HG03039 (cell line): ENCODE results near the gene MTMR8.
"Not testable (repeated sequence)": the region's sequence is repeated elsewhere in the genome, so short reads cannot be mapped to it uniquely, and the experiment has no call there.

Source experiments
- ATAC-seq: cut with Tn5 transposase; IDR thresholded peaks from one replicate; pipeline ENCODE4 v1.9.1; 2021; ENCODE audit warnings: mild to moderate bottlenecking, moderate library complexity; ENCODE audit not compliant: unreplicated experiment

MTMR8 gene

GRCh38 chrX:64394874-64395567, at the start of gene MTMR8:
TSS of gene MTMR8 (minus strand) at chrX:64395452. CDS start at chrX:64395363, 89 bp downstream.
- ATAC-seq: peak; percentile 99

GRCh38 chrX:64439551-64439950, 44.3 kb upstream of the MTMR8 start:
- ATAC-seq: no peak

- no peak for ATAC-seq
Measured at GRCh38 chrX:64437665-64438064, 42.4 kb upstream of the MTMR8 start.

- no peak for ATAC-seq
Measured at GRCh38 chrX:64437218-64437617, 42.0 kb upstream of the MTMR8 start.

GRCh38 chrX:64428371-64428770, 33.1 kb upstream of the MTMR8 start:
- no peak for ATAC-seq

- ATAC-seq: peak; percentile 96
Measured at GRCh38 chrX:64427787-64428186, 32.5 kb upstream of the MTMR8 start.

- ATAC-seq: no peak
Measured at GRCh38 chrX:64427281-64427680, 32.0 kb upstream of the MTMR8 start.

- ATAC-seq: not testable (repeated sequence)
Measured at GRCh38 chrX:64409730-64410129, 14.5 kb upstream of the MTMR8 start.

GRCh38 chrX:64398088-64398487, 2.8 kb upstream of the MTMR8 start:
- ATAC-seq: no peak

GRCh38 chrX:64395568-64395929, 297 bp upstream of the MTMR8 start:
- peak; percentile 24 for ATAC-seq

- ATAC-seq: peak; percentile 17
Measured at GRCh38 chrX:64394059-64394873, 986 bp downstream of the MTMR8 start.

- ATAC-seq: no peak
Measured at GRCh38 chrX:64389489-64389888, 5.8 kb downstream of the MTMR8 start.

- not testable (repeated sequence) for ATAC-seq
Measured at GRCh38 chrX:64380789-64381188, 14.5 kb downstream of the MTMR8 start.

GRCh38 chrX:64379924-64380323, 15.3 kb downstream of the MTMR8 start:
- ATAC-seq: no peak

- ATAC-seq: no peak
Measured at GRCh38 chrX:64377753-64378152, 17.5 kb downstream of the MTMR8 start.

GRCh38 chrX:64352081-64352480, 43.2 kb downstream of the MTMR8 start:
- no peak for ATAC-seq

GRCh38 chrX:64350521-64350920, 44.7 kb downstream of the MTMR8 start:
- ATAC-seq: no peak

GRCh38 chrX:64350047-64350446, 45.2 kb downstream of the MTMR8 start:
- no peak for ATAC-seq

GRCh38 chrX:64342811-64343210, 52.4 kb downstream of the MTMR8 start:
- ATAC-seq: no peak

- no peak for ATAC-seq
Measured at GRCh38 chrX:64338296-64338695, 57.0 kb downstream of the MTMR8 start.

- ATAC-seq: no peak
Measured at GRCh38 chrX:64334467-64334866, 60.8 kb downstream of the MTMR8 start.

GRCh38 chrX:64330284-64330683, 65.0 kb downstream of the MTMR8 start:
- ATAC-seq: no peak
